PC-9 (cell line): ENCODE results near the gene DLGAP1.

Experiments
- CTCF ChIP-seq: fragments of 200-600 bp; sonication (generic); conservative IDR thresholded peaks from 2 replicates; pipeline ENCODE4 v1.6.1; 2017; ENCODE audit warnings: mixed run types, antibody characterized with exemption, mild to moderate bottlenecking, moderate library complexity
- EZH2 ChIP-seq: fragments of 200-600 bp; sonication (generic); IDR thresholded peaks from 2 replicates; pipeline ENCODE4 v1.8.0; 2017; ENCODE audit warnings: antibody characterized with exemption, low read depth

- TF ChIP-seq CTCF (no peak), EZH2 (no peak)
These were observed 952.5 kb downstream of the DLGAP1 start for GRCh38 chr18:3502650-3503049.
